Effector memory CD8-positive, alpha-beta T cell (primary cell): ENCODE results near the gene COLQ.
"Not testable (repeated sequence)": the region's sequence is repeated elsewhere in the genome, so short reads cannot be mapped to it uniquely, and the experiment has no call there.

Experiments
- ATAC-seq: fragments of 150-1000 bp; cut with Tn5 transposase; replicated peaks from 2 replicates; pipeline ENCODE4 v1.10.0; 2021; ENCODE audit warnings: mild to moderate bottlenecking, moderate library complexity
- DNase-seq, 3 experiments: peaks; one replicate each; pipeline ENCODE4 v3.0.0; 2021
- H3K27ac Mint-ChIP-seq, 2 donors: one replicate each; pipeline ENCODE4 v1.8.0; 2022; ENCODE audit warnings: mild to moderate bottlenecking in 2 of 2, mixed read lengths in 2 of 2, moderate library complexity in 2 of 2
- H3K27me3 Mint-ChIP-seq, 2 donors: one replicate each; pipeline ENCODE4 v1.8.0; 2022; ENCODE audit warnings: mixed read lengths in 2 of 2
- H3K36me3 Mint-ChIP-seq: one replicate; pipeline ENCODE4 v1.8.0; 2022; ENCODE audit warnings: mild to moderate bottlenecking, moderate library complexity, mixed read lengths; ENCODE audit not compliant: insufficient read depth
- H3K4me1 Mint-ChIP-seq, 2 donors: one replicate each; pipeline ENCODE4 v1.8.0; 2022; ENCODE audit warnings: low read depth in 2 of 2, mixed read lengths in 2 of 2
- H3K4me3 Mint-ChIP-seq, 2 donors: one replicate each; pipeline ENCODE4 v1.8.0; 2022; ENCODE audit warnings: mild to moderate bottlenecking in 2 of 2, mixed read lengths in 2 of 2, moderate library complexity in 2 of 2
- H3K9me3 Mint-ChIP-seq, 2 donors: one replicate each; pipeline ENCODE4 v1.8.0; 2022; ENCODE audit warnings: mixed read lengths in 2 of 2

The COLQ gene

DNA sequence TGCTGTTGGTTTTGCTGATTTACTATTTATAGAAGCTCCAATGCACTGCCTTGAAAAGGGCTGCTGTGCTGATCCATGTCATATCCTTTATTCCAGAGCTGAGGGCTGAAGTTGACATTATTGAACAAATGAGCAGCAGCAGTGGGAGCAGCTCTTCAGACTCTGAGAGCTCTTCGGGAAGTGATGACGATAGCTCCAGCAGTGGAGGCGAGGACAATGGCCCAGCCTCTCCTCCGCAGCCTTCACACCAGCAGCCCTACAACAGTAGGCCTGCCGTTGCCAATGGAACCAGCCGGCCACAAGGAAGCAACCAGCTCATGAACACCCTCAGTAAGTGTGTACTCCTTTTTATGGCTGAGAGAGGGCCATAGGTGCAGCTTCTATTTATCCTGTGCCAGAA, 85.3 kb downstream of the COLQ start:
- DNase-seq (no peak), ATAC-seq (no peak)
- peaks cover 89% of the 10 kb centered on the region for H3K36me3 Mint-ChIP-seq
- peaks cover 14 to 16% of the 10 kb centered on the region in 2 donors for H3K4me1 Mint-ChIP-seq
- no peaks in the 10 kb centered on the region for H3K27me3 Mint-ChIP-seq
- H3K9me3 Mint-ChIP-seq: no peaks in the 10 kb centered on the region
- H3K4me3 Mint-ChIP-seq: no peak overlapping the region
- H3K27ac Mint-ChIP-seq: peak overlapping the region in 1 of 2 donors; percentile 76

DNA sequence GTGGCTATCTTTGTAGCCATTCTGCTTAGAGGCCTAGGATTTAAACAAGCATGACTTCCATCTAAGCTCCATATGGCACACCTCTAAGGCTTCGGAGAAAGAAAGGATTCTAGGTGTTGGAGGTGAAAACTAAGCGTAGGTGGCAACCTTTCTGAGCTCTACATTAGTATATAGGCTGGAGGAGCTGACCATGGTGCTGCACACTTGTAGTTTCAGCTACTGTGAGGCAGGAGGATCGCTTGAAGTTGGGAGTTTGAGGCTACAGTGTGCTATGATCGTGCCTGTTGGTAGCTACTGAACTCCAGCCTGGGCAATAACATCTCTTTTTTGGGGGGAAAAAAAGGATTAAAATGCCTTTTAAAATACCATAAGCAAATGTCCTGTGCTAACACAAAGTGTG, 86.8 kb downstream of the COLQ start:
- peaks cover 86% of the 10 kb centered on the region for H3K36me3 Mint-ChIP-seq
- no peak for ATAC-seq
- H3K27me3 Mint-ChIP-seq: no peaks in the 10 kb centered on the region
- H3K4me3 Mint-ChIP-seq: no peak overlapping the region
- no peaks in the 10 kb centered on the region for H3K9me3 Mint-ChIP-seq
- no peak for DNase-seq
- H3K27ac Mint-ChIP-seq: no peak overlapping the region
- H3K4me1 Mint-ChIP-seq: peaks cover 13 to 21% of the 10 kb centered on the region in 2 donors

DNA sequence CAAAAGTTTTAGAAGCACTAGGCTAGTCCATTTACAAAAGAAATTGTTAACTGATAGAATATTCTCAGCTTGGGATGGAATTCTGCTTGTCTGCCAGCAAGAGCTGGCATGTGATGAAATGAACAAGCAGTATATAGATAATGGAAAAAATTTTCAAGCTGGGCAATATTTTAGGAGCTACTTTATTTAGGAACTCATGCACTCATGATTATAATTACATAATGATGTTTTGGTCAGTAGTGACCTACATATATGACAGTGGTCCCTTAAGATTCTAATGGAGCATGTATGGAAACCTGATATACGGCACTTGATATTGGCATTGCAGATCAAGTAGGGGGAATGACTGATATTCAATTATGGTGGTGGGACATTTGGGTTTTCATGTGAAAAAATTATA, 88.0 kb downstream of the COLQ start:
- Mint-ChIP-seq H3K36me3 (peaks cover 77% of the 10 kb centered on the region), H3K27me3 (no peaks in the 10 kb centered on the region), H3K9me3 (no peaks in the 10 kb centered on the region), H3K4me1 (peaks cover 20 to 32% of the 10 kb centered on the region in 2 donors), H3K4me3 (no peak overlapping the region), H3K27ac (no peak overlapping the region)
- DNase-seq: no peak
- ATAC-seq: no peak

DNA sequence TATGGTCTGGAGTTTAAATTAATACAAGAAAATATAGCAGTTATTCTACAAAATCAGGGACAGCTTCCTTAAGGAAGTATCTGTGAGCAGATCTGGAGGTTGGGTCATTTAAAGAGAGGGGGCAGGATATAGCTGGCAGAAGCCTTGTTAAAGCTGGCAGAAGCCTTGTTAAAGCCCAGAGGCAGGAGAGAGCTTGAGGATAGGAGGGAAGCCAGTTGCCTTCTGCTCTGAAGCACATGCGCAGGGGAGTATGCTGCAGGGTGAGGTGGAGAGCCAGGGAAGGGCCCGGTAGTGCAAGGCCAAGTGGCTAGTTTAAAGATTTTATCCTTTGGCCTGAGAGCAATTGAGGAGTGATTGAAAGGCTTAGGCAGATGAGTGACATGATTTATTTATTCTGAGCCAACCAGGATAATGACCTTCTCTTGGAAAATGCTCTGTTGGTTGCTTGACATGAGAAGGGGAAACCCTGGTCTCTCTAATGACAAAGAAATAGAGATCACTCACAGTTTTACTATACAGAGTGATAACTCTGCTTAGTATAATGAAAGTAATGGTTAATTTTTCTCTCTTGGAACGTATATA, 90.2 kb downstream of the COLQ start:
- no peaks in the 10 kb centered on the region for H3K27me3 Mint-ChIP-seq
- DNase-seq (no peak), ATAC-seq (no peak)
- H3K4me1 Mint-ChIP-seq: peaks cover 36 to 49% of the 10 kb centered on the region in 2 donors
- H3K4me3 Mint-ChIP-seq: peak overlapping the region; percentile 3 to 21
- no peaks in the 10 kb centered on the region for H3K9me3 Mint-ChIP-seq
- peak overlapping the region; percentile 16 to 55 for H3K27ac Mint-ChIP-seq
- H3K36me3 Mint-ChIP-seq: peaks cover 76% of the 10 kb centered on the region

DNA sequence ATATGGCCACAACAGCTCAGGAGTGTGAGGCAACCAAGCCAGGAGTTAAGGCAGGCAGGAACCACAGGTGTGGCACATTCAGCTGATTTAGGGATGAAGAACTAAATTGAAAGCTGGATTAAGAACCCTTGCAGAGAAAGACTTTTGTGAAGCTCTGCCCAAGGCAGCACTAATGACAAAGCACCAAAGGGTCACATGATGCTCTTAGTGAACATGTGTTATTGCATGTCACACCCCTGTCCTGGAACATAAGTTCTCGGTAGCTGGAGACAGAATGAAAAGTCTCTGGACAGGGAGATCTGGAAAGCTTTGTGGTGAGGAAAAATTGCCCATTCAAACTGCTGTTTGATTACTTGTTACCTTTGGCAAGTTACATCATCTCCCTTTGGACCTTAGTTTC, 90.9 kb downstream of the COLQ start:
- Mint-ChIP-seq H3K4me3 (peak overlapping the region in 1 of 2 donors; percentile 95), H3K9me3 (no peaks in the 10 kb centered on the region), H3K4me1 (peaks cover 42 to 54% of the 10 kb centered on the region in 2 donors), H3K27me3 (no peaks in the 10 kb centered on the region), H3K27ac (peak overlapping the region in 1 of 2 donors; percentile 32), H3K36me3 (peaks cover 69% of the 10 kb centered on the region)
- ATAC-seq (no peak), DNase-seq (no peak)

DNA sequence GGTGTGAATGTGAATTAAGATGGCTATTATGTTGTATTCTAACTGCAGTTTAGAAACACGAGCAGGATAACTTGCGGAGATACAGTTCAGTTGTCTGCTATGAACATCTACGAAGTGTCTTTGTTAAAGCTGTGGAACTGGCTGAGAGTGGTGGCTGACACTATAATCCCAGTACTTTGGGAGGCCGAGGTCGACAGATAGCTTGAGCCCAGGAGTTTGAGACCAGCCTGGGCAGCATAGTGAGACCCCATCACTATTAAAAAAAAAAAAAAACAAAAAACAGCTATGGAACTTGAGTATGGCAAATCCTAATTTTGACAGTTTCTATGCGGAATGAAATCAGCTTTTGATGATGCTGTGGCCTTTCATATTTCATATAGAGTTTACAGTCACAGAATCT, 92.4 kb downstream of the COLQ start:
- Mint-ChIP-seq H3K27ac (peak overlapping the region; percentile 99), H3K27me3 (no peaks in the 10 kb centered on the region), H3K4me3 (peak overlapping the region; percentile 87 to 95), H3K36me3 (peaks cover 62% of the 10 kb centered on the region), H3K4me1 (peaks cover 48 to 61% of the 10 kb centered on the region in 2 donors), H3K9me3 (no peaks in the 10 kb centered on the region)
- no peak for DNase-seq
- no peak for ATAC-seq

DNA sequence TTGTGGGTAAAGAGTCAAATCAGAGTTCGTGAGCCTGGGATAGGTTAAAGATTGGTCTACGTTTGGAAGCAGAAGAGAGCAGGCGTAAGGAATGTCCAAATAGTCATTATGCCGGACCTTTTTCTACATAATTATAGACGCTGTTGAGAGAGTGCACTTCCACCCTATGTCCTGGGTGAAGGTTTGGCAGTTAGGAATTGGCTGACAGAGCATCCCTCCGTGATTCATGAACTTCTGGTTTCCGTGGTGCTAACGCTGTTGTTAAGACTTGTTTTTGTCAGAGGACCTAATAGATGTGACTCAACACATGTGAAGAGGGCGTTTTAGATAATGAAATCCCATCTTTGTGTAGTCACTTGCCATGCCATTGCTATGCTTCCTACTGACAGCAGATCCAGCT, 93.0 kb downstream of the COLQ start:
- H3K4me1 Mint-ChIP-seq: peaks cover 48 to 61% of the 10 kb centered on the region in 2 donors
- no peaks in the 10 kb centered on the region for H3K9me3 Mint-ChIP-seq
- DNase-seq (peak in 2 of 3 experiments; percentile 11 to 14), ATAC-seq (peak; percentile 48)
- peak overlapping the region; percentile 87 to 95 for H3K4me3 Mint-ChIP-seq
- no peaks in the 10 kb centered on the region for H3K27me3 Mint-ChIP-seq
- peak overlapping the region; percentile 99 for H3K27ac Mint-ChIP-seq
- peaks cover 65% of the 10 kb centered on the region for H3K36me3 Mint-ChIP-seq

DNA sequence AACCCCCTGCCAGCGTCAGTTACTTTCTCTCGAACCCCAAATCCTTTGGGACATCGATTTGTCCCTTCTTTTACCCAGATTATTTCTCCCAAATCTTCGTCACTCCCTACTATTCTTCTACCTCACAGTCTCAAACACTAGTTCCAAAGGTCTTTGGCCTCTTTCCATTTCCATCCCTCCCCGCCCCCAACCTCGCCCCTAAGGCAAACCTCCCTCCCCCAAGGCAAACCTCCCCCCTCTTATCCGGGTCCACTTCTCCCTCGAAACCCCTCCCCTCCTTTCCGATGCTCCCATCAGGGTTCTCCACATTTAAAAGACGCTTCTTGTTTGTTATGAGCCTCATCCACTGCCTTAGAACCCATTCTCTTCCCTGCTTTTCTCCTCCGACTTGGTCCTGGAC, 93.5 kb downstream of the COLQ start:
- ATAC-seq: no peak
- H3K36me3 Mint-ChIP-seq: peaks cover 61% of the 10 kb centered on the region
- H3K4me1 Mint-ChIP-seq: peaks cover 44 to 63% of the 10 kb centered on the region in 2 donors
- no peak for DNase-seq
- H3K27ac Mint-ChIP-seq: peak overlapping the region; percentile 99
- no peaks in the 10 kb centered on the region for H3K27me3 Mint-ChIP-seq
- no peaks in the 10 kb centered on the region for H3K9me3 Mint-ChIP-seq
- H3K4me3 Mint-ChIP-seq: peak overlapping the region; percentile 87 to 95

DNA sequence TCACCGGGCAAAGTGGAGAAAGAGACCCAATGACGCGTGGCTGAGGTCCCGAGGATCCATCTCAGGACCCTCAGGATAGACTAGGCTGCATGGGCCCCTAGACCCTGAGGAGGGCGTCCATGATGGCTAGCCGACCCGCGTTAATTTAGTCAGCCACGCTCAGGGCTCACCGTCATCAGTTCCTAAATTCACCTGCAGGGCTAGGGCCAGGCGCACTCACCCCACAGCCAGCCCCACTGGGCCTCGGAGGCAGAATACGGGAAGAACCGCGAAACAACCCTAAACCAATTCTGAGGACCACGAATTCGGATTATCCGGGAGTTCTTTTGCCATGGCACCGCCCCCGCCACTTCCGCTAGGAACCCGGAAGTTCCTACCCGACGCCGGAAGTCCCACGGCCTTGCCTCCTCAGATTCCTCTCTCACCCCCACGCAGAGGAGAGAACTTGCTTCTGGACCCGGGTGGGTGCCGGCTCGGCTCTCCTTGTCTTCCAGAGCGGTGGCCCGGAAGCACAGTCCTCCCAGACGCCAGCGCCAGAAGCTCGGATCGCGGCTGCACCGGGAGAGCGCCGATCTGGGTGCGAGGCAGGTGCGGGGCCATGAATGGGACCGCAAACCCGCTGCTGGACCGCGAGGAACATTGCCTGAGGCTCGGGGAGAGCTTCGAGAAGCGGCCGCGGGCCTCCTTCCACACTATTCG, 94.2 kb downstream of the COLQ start, which contains the start of the genes EAF1 and METTL6:
Gene EAF1 (plus strand): TSS at position 417 of the 699 bp plus-strand sequence. CDS start 182 bp downstream, at position 599.
Gene METTL6 (minus strand): TSS at position 363 of the 699 bp plus-strand sequence. CDS start 1,033 bp downstream, outside the sequence.
- Mint-ChIP-seq H3K4me1 (peaks cover 44 to 66% of the 10 kb centered on the region in 2 donors), H3K27me3 (no peaks in the 10 kb centered on the region), H3K36me3 (peaks cover 55% of the 10 kb centered on the region)

DNA sequence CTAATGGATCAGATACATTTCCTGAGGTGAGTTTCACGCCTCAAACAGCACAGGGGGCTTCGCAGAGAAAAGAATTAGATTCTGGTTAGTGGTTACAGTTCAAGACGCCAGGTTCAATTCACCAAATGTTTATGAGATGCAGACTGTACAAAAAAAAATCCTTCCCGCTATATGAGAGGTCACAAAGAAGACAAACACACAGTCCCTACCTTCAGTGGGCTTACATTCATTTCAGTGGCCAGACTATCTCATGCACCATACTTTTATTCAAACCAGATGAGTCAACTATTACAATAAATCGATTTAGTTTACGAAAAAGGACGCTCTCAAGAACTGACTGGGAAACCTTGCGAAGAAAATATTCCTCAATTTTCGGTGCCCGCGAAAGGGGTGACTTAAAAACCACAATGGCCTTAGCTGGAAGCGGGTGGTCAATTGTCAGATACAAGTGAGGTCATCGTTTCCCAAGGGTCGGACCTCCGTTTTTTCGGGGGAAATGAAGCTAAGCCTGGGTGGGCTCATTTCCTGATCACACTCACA, 94.9 kb downstream of the COLQ start:
- no peaks in the 10 kb centered on the region for H3K9me3 Mint-ChIP-seq
- peak overlapping the region; percentile 99 for H3K27ac Mint-ChIP-seq
- H3K27me3 Mint-ChIP-seq: no peaks in the 10 kb centered on the region
- peaks cover 44 to 60% of the 10 kb centered on the region in 2 donors for H3K4me1 Mint-ChIP-seq
- peaks cover 56% of the 10 kb centered on the region for H3K36me3 Mint-ChIP-seq
- no peak for DNase-seq
- no peak for ATAC-seq
- H3K4me3 Mint-ChIP-seq: peak overlapping the region; percentile 87 to 95

More for the DNA sequence above, 94.2 kb downstream of the COLQ start, which contains the start of the genes EAF1 and METTL6:
- ATAC-seq: peak; percentile 88
- Mint-ChIP-seq H3K9me3 (no peaks in the 10 kb centered on the region), H3K4me3 (peak within 1 kb of the TSS; percentile 87 to 95), H3K27ac (peak within 1 kb of the TSS; percentile 99)
- peak; percentile 74 to 77 (median 76) for DNase-seq

DNA sequence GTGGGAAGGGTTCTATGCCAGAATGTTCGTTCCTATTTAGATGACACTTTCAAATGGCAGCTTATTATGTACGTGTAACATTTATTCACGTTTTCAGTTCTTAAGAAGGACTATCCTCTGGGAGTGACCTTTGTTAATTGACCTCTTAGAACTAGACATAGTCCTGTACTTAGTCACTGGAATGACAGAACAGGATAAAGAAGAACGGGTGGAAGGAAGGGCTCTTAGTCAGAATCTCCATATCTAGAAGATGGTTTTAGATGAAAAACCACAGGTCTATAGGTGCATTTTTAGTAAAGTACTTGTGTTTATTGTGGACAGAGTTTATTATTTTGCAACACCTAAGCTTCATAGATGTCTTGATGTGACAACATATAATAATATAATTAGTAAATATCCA, 100.6 kb downstream of the COLQ start:
- H3K36me3 Mint-ChIP-seq: peaks cover 33% of the 10 kb centered on the region
- H3K27ac Mint-ChIP-seq: no peak overlapping the region
- no peak overlapping the region for H3K4me3 Mint-ChIP-seq

DNA sequence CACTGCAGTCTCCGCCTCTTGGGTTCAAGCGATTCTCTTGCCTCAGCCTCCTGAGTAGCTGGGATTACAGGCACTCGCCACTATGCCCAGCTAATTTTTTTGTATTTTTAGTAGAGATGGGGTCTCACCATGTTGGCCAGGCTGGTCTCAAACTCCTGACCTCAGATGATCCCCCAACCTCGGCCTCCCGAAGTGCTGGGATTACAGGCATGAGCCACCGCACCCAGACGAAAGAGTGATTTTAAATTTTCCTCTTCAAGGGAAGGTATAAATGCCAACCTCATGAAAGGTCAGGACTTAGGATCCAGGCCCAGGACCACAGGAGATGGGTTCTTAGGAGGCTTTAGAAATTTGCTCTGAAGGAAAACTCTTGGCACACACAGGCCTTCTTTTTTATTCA, 110.5 kb downstream of the COLQ start:
- not testable (repeated sequence) for H3K27me3 Mint-ChIP-seq, ATAC-seq, H3K4me3 Mint-ChIP-seq, H3K27ac Mint-ChIP-seq, DNase-seq, H3K9me3 Mint-ChIP-seq, H3K4me1 Mint-ChIP-seq
- peaks cover 51% of the 10 kb centered on the region for H3K36me3 Mint-ChIP-seq

More for the DNA sequence above, 100.6 kb downstream of the COLQ start:
- ATAC-seq: no peak
- DNase-seq: no peak
- no peaks in the 10 kb centered on the region for H3K9me3 Mint-ChIP-seq
- no peaks in the 10 kb centered on the region for H3K27me3 Mint-ChIP-seq
- H3K4me1 Mint-ChIP-seq: peaks cover 10 to 20% of the 10 kb centered on the region in 2 donors

DNA sequence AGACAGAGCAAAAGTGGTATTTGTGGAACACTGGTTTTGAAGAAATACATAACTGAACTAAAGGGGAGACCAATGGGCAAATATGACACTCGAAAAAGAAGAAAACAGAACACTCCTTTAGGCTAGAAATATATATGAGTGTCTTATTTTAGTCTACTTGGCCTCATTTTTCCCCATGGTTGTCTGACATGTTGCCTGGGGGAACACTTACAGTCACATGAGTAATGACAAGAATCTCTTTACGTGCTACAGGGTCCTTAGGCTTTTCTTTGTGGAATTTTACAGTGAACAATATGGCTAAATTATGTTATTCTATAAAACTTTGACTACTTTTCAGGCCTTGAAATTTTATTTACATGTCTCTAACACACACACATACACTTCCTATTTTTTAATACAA, 111.7 kb downstream of the COLQ start:
- Mint-ChIP-seq H3K4me1 (no peaks in the 10 kb centered on the region), H3K27ac (no peak overlapping the region), H3K9me3 (no peaks in the 10 kb centered on the region), H3K36me3 (peaks cover 40% of the 10 kb centered on the region), H3K27me3 (no peaks in the 10 kb centered on the region), H3K4me3 (no peak overlapping the region)
- no peak for DNase-seq
- ATAC-seq: no peak
